ENCODE data around the gene MORN1.

The MORN1 gene

DNA sequence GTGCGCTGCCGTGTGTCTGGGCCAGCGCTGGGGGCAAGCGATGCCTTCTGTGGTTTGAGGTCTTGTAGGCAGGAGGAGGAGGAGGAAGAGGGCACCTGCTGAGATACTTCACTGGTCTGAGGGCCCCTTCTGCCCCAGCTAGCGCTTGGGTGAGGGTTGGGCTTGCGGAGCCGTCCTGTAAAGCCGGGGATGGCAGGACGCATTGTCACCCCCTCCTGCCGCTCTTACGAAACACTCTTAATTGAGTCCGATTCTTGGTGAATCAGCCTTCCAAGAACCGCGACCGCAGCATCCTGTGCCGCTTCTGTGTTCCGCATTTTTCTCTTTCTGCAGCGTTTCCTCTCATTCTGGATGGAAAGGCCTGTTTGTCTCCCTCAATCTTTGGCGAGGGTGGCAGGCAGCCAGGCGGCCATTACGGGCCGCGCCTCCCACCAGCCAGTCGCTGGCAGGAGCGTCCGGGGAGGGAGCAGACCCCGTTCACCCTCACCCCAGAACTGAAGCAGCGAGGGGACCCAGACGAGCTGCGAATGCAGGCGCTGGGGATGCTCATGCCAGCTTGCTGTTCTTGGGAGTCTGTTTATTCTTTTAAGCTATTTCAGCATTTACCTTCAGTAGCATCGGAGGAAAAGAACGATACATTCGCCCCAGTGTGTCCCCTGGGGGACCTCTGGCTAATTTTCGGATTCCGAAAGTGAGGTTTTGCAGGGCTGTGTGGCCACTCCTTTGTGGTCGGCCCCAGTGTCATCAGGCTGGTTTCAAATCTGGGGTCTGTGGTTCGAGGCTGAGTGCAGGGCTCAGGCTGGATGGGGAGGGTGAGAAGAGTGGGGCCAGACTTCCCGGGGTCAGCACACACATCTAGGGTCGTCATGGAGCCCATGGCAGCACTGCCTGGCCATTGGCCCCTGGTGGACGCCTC, 100.5 kb downstream of the MORN1 start:
- DNase-seq (ENCODE audit: low read depth in 2 of 2), result peak; percentile 62 to 67

- DNase-seq (ENCODE audit: low read depth in 2 of 2), result no peak
These were observed 101.2 kb downstream of the MORN1 start for GRCh38 chr1:2290171-2290578.

DNA sequence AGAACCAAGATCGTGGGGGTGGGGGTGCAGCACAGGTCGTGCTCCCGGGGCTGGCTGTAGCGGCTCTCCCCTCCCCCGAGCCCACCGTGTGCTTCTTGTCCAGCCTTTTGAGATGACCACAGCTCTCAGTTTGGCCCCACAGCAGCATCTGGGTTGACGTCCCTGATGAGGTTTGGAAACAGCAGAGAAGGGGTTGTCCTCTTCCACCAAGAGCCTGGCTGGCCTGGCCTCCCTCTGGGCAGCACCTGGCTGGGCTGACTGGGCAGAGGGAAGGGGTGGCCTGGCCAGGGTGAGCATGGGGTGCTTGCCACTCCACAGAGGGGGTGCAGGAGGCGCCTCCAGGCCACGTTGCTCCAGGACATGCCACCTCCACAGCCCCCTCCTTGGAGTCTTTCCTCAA, 101.7 kb downstream of the MORN1 start:
- no peak for DNase-seq (ENCODE audit: low read depth in 2 of 2)

- DNase-seq (ENCODE audit: low read depth in 2 of 2), result no peak
These were observed 102.4 kb downstream of the MORN1 start for GRCh38 chr1:2288816-2289536.

GRCh38 chr1:2288311-2288710, 103.0 kb downstream of the MORN1 start:
- no peak for DNase-seq (ENCODE audit: low read depth in 2 of 2)

- no peak for DNase-seq (ENCODE audit: low read depth in 2 of 2)
These were observed 103.7 kb downstream of the MORN1 start for GRCh38 chr1:2287649-2288048.

GRCh38 chr1:2286923-2287322, 104.4 kb downstream of the MORN1 start:
- DNase-seq (ENCODE audit: low read depth in 2 of 2), result no peak

DNA sequence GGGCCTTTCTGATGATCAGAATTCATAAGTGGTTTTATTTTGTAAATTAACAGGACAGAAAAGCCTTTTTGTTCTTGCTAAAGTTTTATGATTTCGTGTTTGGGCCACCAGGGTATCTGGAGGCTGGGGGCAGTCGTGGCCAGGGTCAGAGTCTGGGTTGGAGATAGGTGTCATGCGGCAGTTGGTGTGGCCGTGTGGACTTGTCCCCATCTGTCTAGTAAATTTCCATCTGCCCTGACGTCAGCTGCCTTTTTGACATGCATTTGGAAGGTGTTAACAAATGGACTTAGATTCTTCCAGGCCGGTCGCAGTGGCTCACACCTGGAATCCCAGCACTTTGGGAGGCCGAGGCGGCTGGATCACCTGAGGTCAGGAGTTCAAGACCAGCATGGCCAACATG, 106.4 kb downstream of the MORN1 start:
- no peak for DNase-seq (ENCODE audit: low read depth in 2 of 2)

GRCh38 chr1:2283991-2284895, 107.1 kb downstream of the MORN1 start:
- no peak for DNase-seq (ENCODE audit: low read depth in 2 of 2)

- no peak for DNase-seq (ENCODE audit: low read depth in 2 of 2)
These were observed 107.9 kb downstream of the MORN1 start for GRCh38 chr1:2283371-2283990.

DNA sequence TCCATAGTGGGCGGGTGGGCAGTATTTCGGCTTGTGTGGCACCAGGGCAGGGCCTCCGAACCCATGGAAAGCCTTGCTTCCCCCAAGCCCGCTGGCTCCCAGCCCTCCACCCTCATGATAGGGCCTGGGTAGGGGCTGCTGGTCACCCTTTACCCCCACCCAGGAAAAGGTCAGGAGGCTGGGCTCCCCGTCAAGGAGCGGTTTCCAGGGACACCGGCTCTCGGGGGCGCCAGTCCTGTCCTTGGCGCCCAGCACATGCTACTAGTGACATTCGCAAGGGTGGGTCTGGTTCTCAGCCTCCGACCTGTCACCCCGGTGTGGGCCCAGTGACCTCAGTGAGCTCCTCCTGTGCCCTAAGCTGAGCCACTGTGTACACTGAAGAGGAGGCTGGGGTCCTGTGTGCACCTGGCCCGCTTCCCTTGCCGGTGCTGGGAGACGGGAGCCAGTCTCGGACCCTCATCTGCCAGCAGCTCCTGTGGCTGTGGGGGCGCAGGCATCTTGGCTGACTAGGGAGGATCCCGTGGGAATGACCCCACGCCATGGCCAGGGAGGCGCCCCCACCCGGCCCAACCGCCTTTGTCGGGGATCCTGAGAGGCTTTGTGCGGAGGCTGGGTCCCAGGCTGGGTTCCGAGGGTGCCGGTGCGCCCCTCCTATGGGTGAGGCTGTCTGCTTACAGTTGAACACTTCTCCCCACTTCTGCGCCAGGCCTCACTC, 108.6 kb downstream of the MORN1 start:
- no peak for DNase-seq (ENCODE audit: low read depth in 2 of 2)

- DNase-seq (ENCODE audit: low read depth in 2 of 2), result no peak
These were observed 111.5 kb downstream of the MORN1 start for GRCh38 chr1:2279817-2280216.

DNA sequence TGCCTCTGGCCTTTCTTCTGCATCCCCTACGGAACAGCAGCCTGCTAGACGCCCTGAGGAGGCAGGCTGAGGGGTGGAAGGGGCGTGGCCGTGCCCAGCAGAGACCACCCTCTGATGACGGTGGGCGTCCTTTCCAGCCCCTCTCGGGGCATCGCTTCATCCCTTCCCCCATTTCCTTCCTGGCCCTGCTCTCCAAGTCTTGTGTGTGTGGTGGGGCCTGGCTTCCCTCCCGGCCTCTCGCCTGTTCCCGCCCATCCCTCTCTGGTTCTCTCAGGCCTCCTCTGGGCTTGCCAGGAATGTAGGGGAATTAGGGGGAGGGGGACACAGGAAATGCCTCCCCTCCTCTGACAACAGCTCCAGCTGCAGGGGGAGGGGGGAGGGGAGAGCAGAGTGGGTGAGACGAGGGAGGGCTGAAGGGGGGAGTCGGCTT, 112.1 kb downstream of the MORN1 start:
- DNase-seq (ENCODE audit: low read depth in 2 of 2), result no peak

GRCh38 chr1:2278591-2279209, 112.7 kb downstream of the MORN1 start:
- DNase-seq (ENCODE audit: low read depth in 2 of 2), result no peak

- no peak for DNase-seq (ENCODE audit: low read depth in 2 of 2)
These were observed 113.4 kb downstream of the MORN1 start for GRCh38 chr1:2277741-2278488.

GRCh38 chr1:2276803-2277580, 114.4 kb downstream of the MORN1 start:
- no peak for DNase-seq (ENCODE audit: low read depth in 2 of 2)

DNA sequence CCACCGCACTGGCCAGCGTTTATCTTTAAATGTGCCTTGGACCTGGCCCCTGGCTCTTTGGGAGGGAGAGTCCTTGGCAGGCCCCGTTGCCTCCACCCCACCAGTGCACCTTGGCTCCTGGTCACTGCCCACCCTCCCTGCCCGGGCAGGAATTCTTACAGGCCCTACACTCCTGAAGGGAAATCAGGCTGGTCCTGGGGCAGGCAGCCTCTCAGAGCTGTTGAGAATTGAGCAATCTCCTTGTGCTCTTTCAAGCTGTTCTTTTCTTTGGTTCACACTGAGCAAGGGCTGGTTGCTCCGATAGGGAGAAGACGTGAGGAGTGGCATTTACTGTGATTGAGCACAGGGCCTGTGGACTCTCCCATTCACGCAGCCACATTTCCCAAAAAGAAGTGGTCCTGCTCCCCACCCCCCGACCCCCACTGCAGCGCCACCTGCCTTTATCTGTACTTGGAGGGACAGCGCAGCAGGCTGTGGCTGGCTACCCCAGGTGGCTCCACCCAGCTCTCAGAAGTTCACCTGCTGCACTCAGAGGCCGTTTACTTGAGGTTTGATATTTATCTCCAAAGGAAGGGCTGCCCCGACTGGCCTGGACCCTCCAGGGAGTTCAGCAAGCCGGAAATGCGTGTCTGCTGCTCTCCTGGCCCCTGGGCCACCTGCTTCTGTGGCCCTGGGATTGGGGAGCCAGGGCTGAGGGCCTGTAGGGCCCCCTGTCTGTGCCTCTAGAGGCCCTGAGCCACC, 115.4 kb downstream of the MORN1 start:
- no peak for DNase-seq (ENCODE audit: low read depth in 2 of 2)

DNA sequence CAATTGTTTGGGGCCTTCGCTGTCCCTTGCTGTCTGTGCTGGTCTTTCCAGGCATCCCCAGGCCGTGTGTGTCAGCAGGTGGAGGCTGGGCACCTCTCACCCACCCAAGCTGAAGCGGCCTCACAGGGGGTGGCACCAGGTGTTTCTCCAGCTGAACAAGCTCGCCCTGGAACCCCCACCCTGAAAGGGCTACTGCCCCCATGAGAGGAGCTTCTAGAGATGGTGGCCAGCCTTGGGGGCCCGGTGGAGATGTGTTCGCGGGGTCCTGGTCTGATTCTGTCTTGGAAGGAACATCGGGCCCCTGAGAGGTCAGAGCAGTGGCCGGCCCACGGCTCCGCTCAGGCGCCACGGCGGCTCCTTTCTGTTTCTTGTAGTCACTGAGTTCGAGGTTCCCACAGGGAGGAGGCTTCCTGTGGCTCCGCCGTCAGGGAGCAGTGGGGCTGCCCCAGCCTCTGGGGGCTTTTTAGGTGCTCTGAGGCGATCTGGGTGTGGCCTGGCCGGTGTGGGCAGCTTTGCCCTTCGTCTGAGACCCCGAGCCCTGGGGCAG, 116.4 kb downstream of the MORN1 start:
- no peak for DNase-seq (ENCODE audit: low read depth in 2 of 2)
